Measurements from ENCODE around the gene RBMS3. TPM values are rescaled to one million over a fixed set of nuclear protein-coding genes. Genes with fewer than 3 reads are reported as not detected.

Gene RBMS3
- total and polyA plus RNA-seq, 2 experiments from 2014 or later = 3.2 to 7.4 TPM

GRCh38 chr3:29906906-29907305 lies 626.0 kb downstream of the RBMS3 start:
- DNase-seq (ENCODE audit: low spot score) = no peak
- no peaks in the 10 kb centered on the region for H3K36me3 ChIP-seq (ENCODE audit: insufficient read depth)
- Mint-ChIP-seq H3K36me3 (ENCODE audit: low read depth) (no peaks in the 10 kb centered on the region), H3K9me3 (no peaks in the 10 kb centered on the region), H3K4me1 (no peaks in the 10 kb centered on the region), H3K27me3 (ENCODE audit: insufficient read depth, low read depth, poor library complexity) (no peaks in the 10 kb centered on the region), H3K4me3 (no peak overlapping the region), H3K27ac (no peak overlapping the region)
- no peaks in the 10 kb centered on the region for H3K4me1 ChIP-seq (ENCODE audit: insufficient read depth)
- TF ChIP-seq EZH2phosphoT487 (IDR thresholded peaks at IDR 0.05; ENCODE audit: unreplicated experiment) (no peak), NANOG (IDR thresholded peaks at IDR 0.05; ENCODE audit: borderline replicate concordance) (no peak), ZNF462 (CRISPR knock-in tag; IDR thresholded peaks at IDR 0.05) (no peak), ZNF114 (CRISPR knock-in tag; IDR thresholded peaks at IDR 0.05) (no peak), STAT1 (IDR thresholded peaks at IDR 0.05; ENCODE audit: unreplicated experiment) (no peak), ETS1 (IDR thresholded peaks at IDR 0.05) (no peak), CREB1 (CRISPR knock-in tag; IDR thresholded peaks at IDR 0.05; ENCODE audit: low read depth) (no peak), JUNB (IDR thresholded peaks at IDR 0.05; ENCODE audit: unreplicated experiment) (no peak), REST (IDR thresholded peaks at IDR 0.05; ENCODE audit: unreplicated experiment) (no peak), EZH2 (IDR thresholded peaks at IDR 0.05; ENCODE audit: low read depth, unreplicated experiment) (no peak), CTCF (conservative IDR thresholded peaks at IDR 0.05; ENCODE audit: low read depth in 2 of 2) (no peak), POLR2AphosphoS5 (IDR thresholded peaks at IDR 0.05; ENCODE audit: low read depth) (no peak), ZNF331 (CRISPR knock-in tag; IDR thresholded peaks at IDR 0.05; ENCODE audit: low read depth) (no peak)
- H3K79me2 ChIP-seq (replicated peaks; ENCODE audit: insufficient read depth) = no peaks in the 10 kb centered on the region
- no peaks in the 10 kb centered on the region for H4K20me1 ChIP-seq (replicated peaks; ENCODE audit: insufficient read depth)
- H3K27me3 ChIP-seq (ENCODE audit: insufficient read depth) = no peaks in the 10 kb centered on the region
- H3K27ac ChIP-seq (ENCODE audit: low read depth) = no peak overlapping the region
- no peaks in the 10 kb centered on the region for H3F3A ChIP-seq (replicated peaks; ENCODE audit: low read depth)
- H3K4me2 ChIP-seq = no peak overlapping the region
- H3K9me2 ChIP-seq (ENCODE audit: insufficient read depth) = no peaks in the 10 kb centered on the region
- H3K4me3 ChIP-seq = no peak overlapping the region
- ATAC-seq = no peak
- no peak overlapping the region for H2AFZ ChIP-seq
